DMS 273 treated with DMSO at 0.1 percent for 48 hours (cell line): Measurements from ENCODE around the gene LIME1.
"Not testable (repeated sequence)": the region's sequence is repeated elsewhere in the genome, so short reads cannot be mapped to it uniquely, and the experiment has no call there.

Source experiments
- DNase-seq: peaks from one replicate; lab custom pipeline; 2025; lab: John Stamatoyannopoulos, UW

Gene LIME1

GRCh38 chr20:63708301-63709148, 27.9 kb upstream of the LIME1 start:
- no peak for DNase-seq

DNA sequence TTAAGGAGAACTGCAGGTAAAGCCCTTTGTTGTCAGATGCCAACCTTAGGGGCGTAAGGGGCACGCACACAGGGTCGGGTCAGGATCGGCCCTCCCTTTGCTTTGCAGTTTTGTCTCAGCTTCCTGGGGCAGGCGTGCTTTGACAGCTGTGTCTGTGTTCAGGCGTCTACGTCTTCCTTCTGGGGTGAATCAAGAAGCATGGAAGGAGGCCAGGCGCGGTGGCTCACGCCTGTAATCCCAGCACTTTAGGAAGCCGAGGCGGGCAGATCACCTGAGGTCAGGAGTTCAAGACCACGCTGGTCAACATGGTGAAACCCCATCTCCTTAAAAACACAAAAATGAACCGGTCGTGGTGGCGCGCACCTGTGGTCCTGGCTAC, 27.3 kb upstream of the LIME1 start:
- no peak for DNase-seq

GRCh38 chr20:63711085-63711645, 25.3 kb upstream of the LIME1 start:
- no peak for DNase-seq

DNA sequence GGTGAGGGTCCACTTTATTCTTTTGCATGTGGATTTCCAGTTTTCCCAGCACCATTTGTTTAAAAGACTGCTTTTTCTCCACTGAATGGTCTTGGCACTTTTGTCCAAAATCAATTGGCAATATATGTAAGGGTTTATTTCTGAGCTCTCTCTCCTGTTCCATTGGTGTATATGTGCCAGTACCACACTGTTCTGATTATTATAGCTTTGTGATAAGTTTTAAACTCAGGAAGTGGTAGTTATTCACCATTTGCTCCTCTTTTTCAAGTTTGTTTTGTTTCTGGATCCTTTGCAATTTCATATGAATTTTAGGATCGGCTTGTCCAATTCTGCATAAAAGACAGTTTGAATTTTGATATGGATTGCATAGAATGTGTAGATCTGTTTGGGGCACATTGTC, 24.3 kb upstream of the LIME1 start:
- no peak for DNase-seq

- no peak for DNase-seq
Observed at GRCh38 chr20:63714858-63715257, 21.6 kb upstream of the LIME1 start.

DNA sequence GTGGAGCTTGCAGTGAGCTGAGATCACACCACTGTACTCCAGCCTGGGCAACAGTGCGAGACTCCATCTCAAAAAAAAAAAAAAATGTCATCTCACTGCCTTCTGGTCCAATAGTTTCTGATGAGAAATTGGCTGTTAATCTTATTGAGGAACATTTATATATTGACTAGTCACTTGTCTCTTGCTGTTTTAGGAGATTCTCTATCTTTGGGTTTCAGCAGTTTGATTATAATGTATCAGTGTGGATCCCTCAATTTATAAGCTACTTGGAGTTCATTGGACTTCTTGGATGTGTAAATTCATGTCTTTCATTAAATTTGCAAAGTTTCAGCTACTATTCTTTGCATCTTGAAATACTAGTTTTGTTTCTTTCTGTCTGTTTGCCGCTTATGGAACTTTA, 17.5 kb upstream of the LIME1 start:
- DNase-seq = no peak

- not testable (repeated sequence) for DNase-seq
Observed at GRCh38 chr20:63722967-63723622, 13.4 kb upstream of the LIME1 start.

- not testable (repeated sequence) for DNase-seq
Observed at GRCh38 chr20:63730189-63730733, 6.2 kb upstream of the LIME1 start.

DNA sequence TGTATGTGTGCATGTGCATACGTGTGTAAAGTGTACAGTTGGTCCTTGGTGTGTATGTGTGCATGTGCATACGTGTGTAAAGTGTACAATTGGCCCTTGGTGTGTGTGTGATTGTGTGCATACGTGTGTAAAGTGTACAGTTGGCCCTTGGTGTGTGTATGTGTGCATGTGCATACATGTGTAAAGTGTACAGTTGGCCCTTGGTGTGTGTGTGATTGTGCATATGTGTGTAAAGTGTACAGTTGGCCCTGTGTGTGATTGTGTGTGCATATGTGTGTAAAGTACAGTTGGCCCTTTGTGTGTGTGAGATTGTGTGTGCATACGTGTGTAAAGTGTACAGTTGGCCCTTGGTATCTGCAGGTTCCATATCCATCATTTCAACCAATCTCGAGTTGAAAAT, 5.1 kb upstream of the LIME1 start:
- no peak for DNase-seq

DNA sequence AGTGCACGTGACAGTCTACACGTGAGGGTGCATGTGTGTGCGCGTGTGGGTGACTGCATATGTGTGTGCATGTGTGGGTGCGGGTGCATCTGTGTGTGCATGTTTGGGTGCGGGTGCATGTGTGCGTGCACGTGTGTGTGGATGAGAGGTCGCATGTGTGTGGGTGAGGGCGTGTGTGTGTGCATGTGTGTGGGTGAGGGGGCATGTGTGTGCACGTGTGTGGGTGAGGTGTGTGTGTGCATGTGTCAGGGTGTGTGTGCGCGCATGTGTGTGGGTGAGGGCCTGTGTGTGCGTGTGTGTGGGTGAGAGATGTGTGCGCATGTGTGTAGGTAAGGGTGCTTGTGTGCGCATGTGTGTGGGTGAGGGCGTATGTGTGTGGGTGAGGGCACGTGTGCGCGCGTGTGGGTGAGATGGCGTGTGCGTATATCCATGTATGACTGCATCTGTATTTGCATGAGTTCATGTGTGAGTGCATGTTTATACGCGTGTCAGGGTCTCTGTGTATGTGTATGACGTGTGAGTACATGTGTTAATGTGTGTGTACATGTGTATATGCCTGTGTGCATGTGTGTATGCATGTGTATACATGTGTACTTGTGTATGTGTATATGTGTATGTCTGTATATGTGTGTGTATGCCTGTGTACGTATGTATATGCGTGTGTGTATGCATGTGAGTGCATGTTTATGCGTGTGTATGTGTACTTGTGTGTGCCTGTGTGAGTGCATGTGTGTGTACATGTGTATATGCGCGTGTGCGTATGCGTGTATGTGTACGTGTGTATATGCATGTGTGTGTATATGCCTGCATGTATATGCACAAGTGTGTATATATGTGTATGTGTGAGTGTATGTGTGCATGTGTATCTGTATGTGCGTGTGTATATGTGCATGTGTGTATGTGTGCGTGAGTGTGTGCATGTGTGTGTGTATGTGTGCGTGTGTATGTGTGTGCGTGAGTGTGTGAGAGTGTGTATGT, 4.1 kb upstream of the LIME1 start:
- no peak for DNase-seq

GRCh38 chr20:63733117-63733516, 3.3 kb upstream of the LIME1 start:
- no peak for DNase-seq

DNA sequence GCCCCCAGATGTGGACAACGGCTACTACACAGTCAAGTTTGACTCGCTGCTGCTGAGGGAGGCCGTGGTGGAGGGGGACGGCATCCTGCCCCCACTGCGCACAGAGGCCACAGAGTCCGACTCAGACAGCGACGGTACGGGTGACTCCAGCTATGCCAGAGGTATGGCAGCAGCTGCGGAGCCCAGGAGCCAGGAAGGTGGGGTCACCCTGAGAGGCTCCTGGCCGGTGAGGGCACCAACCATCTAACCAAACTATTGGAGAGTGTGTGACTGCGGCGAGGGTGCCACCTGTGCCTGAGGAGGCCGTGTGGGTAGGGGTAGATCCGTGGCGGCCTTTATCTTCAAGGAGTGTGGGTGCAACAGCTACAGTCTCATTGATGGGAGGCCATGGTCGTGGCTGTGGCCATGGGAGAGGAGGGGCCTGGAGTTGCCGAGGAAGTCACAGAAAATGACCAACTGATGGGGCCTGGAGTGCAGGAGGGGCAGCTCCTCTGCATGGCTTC, 2.8 kb upstream of the LIME1 start:
- DNase-seq = no peak

- no peak for DNase-seq
Observed at GRCh38 chr20:63734111-63734945, 2.1 kb upstream of the LIME1 start.

DNA sequence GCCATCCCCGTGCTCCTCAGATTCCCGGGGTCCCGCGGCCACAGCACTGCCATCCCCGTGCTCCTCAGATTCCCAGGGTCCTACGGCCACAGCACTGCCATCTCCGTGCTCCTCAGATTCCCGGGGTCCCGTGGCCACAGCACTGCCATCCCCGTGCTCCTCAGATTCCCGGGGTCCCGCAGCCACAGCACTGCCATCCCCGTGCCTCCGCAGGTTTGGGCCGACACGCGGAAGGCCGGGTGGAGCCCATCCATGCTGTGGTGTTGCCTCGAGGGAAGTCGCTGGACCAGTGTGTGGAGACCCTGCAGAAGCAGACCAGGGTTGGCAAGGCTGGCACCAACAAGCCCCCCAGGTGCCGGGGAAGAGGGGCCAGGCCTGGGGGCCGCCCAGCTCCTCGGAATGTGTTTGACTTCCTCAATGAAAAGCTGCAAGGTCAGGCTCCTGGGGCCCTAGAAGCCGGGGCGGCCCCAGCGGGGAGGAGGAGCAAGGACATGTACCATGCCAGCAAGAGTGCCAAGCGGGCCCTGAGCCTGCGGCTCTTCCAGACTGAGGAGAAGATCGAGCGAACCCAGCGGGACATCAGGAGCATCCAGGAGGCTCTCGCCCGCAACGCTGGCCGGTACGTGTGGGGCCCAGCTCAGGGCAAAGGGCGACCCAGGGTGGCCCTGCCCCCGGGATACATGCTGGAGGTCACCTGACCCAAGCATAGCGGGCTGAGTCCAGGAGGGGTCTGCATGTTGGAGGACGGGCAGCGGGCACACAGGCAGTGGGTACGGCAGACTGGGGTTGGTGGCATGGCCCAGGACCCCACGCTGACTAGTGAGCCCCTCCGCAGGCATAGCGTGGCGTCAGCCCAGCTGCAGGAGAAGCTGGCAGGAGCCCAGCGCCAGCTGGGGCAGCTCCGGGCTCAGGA, 1.3 kb upstream of the LIME1 start:
- no peak for DNase-seq

GRCh38 chr20:63736893-63737694, 630 bp downstream of the LIME1 start:
- DNase-seq = no peak

- no peak for DNase-seq
Observed at GRCh38 chr20:63737695-63737944, 1.2 kb downstream of the LIME1 start.

GRCh38 chr20:63737945-63738686, 1.7 kb downstream of the LIME1 start:
- no peak for DNase-seq

GRCh38 chr20:63738687-63739129, 2.2 kb downstream of the LIME1 start:
- no peak for DNase-seq
